GM19438 (cell line): ENCODE data around the gene LEUTX.
"Not testable (repeated sequence)": the region's sequence is repeated elsewhere in the genome, so short reads cannot be mapped to it uniquely, and the experiment has no call there.

Source experiments
- ATAC-seq: cut with Tn5 transposase; IDR thresholded peaks from one replicate; pipeline ENCODE4 v1.9.1; 2021; ENCODE audit warnings: low read depth; ENCODE audit not compliant: unreplicated experiment

Gene LEUTX

DNA sequence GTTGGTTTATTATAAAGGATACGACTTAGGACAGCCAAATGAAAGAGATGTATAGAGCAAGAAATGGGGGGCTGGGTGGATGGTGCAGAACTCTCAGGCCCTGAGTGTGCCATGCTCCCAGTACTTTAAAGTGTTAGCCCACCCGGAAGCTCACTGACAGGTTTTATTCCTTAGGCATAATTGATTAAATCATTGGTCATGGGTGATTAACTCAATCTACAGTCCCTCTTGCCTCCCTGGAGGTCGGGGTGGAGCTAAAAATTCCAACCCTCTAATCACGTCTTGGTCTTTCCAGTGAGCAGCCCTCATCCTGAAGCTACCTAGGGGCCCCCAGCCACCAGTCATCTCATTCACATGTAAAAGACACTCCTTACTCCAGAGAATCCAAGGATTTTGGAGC is 9.9 kb upstream of the LEUTX start:
- ATAC-seq, result no peak

DNA sequence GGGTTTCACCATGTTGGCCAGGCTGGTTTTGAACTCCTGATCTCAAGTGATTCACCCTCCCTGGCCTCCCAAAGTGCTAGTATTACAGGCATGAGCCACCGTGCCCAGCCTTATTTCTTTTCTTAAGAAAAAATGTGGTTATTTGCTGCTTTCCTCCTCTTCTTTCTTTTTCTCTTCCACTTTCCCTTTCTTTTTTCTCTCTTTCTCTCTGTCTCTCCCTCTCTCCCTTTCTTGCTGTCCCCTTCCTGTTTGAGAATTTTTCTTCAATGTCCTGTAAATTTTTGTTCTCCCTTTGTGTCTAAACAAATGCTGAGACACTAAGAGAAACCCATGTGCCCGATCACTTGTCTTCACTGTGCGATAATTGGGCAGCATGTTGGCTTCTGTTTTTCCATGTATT is 2.2 kb downstream of the LEUTX start:
- ATAC-seq, result no peak

DNA sequence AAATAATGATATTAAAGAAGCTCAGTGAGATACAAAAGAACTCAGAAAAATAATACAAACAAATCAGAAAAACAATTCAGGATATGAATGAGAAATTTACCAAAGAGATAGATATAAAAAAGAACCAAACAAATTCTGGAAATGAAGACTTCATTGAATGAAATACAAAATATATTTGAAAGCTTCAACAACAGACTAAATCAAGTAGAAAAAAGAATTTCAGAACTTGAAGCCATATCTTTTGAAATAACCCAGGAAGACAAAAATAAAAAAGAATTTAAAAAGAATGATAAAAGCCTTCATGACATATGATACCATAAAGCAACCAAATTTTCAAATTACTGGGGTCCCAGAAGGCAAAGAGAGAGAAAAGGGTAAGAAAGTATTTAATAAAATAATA is 9.6 kb downstream of the LEUTX start:
- ATAC-seq, result no peak

DNA sequence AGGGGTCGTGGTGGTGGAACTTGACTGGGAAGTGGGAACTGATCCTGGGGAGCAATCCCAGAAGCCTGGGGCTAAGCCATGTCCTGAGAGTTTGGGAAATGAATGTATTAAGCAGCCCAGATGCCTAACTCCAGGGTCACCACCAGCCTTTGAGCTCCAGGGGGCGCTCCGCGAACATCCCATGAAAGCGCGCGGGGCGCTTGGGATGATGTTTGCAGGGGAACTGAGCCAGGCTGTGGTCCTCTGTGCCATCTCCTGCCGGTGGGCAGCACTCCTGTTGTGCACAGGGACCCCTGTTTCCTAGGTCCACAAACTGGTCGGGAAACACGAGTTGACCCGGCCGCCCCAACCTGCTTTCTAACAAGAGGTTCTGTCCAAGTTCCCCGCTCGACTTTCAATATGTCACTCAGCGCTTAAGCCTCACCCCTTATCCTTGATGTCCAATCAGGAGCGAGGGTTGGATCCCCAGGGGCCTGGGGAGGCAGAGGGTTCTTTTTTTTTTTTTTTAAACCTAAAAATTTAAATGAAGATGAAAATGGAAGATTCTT is 14.4 kb downstream of the LEUTX start:
- no peak for ATAC-seq

DNA sequence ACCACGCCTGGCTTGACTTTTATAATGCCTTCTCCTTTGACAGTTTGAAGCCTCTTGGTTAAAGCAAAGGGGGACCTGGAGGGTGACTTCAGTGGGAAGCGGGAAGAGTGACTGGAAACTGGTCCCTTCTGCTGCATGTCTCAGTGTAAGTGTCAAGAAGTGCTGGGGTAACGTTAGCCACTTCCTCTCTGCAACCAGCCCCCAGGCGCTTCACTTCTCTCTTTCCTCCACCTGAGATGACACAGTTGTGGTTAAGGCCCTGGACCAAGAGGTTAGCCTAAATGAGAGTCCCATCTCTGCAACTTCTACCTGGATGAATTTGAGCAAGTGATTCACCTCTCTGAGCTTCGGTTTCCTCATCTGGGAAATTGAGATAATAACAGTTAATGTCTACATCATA is 16.3 kb downstream of the LEUTX start:
- no peak for ATAC-seq

DNA sequence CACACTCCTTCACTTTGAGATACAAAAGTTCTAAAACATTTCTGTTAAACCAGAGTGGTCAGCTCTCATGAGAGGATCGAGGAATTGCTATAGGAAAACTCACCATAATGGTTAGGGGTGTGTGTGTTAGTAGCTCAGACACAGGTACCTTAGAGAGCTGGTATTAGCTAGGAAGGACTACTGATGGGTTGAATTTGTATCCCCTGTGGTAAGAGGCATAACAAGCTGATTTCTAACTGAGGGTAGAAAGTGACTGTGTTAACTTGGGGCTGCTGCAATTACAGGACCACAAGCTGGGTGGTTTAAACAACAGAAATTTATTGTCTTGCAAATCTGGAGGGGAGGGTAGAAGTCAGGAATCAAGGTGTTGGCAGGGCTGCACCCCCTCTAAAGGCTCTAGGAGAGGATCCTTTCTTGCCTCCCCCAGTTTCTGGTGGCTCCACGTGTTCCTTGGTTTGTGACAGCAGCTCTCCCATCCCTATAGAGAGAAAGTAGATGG is 17.4 kb downstream of the LEUTX start:
- ATAC-seq, result no peak

DNA sequence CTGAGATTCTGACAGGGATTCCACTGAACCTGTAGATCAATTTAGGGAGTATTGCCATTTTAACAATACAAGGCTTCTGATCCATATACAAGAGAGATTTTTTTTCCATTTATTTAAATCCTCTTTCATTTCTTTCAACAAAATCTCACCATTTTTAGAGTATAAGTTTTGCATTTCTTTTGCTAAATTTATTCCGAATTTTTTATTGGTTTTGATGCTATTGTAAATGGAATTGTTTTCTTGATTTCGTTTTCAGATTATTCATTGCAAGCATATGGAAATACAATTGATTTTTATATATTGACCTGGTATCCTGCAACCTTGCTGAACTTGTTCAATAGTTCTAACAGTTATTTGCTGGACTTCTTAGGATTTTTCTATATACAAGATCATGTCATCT is 18.4 kb downstream of the LEUTX start:
- no peak for ATAC-seq

DNA sequence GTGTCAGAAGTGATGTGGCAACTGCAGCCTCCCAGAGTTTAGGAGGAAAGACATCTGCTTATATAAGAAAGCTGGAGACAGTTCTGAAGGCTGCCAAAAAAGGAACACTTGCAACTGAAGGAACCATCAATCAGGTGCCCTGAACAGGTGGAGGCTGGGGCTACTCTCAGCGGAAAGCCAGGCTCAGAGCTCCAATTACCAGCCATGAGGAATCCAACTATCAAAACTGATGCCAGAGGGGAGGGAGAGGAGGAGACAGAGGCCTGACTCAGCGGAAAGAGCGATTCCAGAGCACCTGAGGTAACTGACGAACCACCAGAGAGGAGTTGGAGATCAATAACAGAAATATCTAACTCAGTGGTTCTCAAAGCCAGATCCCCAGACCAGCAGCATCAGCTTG is 24.3 kb downstream of the LEUTX start:
- no peak for ATAC-seq

DNA sequence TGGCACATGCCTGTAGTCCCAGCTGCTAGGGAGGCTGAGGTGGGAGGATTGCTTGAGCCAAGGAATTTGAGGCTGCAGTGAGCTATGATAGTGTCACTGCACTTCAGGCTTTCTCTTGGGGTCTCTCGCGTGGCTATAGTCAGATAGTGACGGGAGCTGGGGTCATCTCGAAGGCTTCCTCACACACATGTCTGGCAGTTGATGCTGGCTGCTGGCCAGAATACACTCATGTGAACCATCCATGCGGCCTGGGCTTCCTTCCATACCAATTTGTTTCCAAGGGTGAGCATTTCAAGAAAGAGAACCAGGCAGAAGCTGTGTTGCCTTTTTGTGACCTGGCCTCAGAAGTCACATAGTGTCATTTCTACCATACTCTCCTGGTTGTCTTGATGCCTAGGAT is 26.4 kb downstream of the LEUTX start:
- ATAC-seq, result no peak

DNA sequence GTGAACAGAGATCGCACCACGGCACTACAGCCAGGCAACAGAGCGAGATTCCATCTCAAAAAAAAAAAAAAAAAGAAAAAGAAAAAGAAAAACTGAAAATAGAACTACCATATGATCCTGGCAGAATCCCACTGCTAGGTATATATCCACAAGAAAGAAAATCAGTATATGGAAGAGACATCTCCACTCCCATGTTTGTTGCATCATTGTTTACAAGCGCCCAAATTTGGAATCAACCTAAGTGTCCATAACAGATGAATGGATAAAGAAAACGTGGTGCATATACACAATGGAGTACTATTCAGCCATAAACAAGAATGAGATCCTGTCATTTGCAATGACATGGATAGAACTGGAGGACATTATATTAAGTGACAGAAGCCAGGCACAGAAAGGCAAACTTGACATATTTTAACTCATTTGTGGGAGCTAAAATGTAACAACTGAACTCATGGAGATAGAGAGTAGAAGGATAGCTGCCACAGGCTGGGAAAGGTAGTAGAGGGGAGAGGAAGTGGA is 29.3 kb downstream of the LEUTX start:
- ATAC-seq, result no peak

DNA sequence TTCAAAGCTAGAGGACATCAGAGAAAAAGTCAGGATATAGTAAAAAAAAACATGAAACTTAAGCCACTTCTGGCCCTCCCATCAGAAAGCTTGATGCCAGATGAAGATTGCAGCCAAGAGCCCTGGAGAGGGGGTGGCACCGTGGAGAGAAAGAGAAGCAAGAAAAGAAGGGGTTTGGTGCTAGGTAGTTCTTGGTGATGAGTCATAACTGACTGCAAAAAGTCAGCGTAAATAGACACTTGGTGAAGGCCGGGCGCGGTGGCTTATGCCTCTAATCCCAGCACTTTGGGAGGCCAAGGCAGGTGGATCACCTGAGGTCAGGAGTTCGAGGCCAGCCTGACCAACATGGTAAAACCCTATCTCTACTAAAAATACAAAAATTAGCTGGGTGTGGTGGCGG is 30.0 kb downstream of the LEUTX start:
- not testable (repeated sequence) for ATAC-seq

DNA sequence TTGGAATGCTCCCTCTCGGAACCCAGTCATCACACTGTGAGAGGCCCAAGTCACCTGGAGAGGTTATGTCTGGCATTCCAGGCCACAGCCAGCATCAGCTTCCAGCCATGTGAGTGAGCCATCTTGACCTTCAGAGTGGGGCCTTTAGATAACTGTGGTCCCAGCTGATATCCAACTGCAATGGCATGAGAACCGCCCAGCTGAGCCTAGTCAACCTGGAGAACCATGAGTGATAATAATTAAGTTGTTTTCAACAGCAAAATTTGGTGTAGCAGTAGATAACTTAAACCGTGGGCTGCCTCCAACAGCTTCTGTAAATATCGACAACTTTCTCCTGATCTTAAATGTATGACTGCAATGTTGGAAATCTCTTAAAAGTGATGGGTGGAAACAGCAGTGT is 30.7 kb downstream of the LEUTX start:
- ATAC-seq, result no peak

DNA sequence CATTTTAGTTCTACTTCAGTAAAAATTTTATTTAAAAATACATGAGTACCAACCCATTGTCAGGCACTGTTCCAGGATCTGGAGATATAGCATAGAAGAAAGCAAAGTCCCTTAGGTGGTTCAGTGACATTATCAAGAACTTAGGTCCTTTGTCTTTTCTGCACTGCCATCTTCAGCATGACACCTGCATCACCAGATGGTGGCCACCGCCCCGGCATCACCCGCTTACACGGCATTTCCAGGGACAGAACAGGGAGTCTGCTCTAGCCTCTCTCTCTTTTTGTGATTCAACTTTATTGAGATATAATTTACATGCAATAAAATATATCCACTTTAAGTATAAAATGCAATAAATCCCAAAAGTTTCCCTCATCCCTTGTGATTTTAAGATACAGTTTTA is 31.8 kb downstream of the LEUTX start:
- no peak for ATAC-seq

DNA sequence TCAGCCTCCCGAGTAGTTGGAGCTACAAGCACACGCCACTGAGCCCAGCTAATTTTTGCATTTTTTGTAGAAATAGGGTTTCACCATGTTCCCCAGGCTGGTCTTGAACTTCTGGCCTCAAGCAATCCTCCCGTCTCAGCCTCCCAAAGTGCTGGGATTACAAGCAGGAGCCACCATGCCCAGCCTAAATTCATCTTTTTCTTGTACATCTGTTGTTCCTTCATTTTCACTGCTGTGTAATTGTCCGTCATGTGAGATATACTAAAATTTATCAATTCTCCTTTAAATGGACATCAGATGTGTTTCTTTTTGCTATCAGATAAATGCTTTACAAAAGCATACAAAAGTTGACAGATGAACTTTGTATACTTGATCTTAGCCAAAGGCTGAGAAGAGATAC is 32.4 kb downstream of the LEUTX start:
- ATAC-seq, result no peak

DNA sequence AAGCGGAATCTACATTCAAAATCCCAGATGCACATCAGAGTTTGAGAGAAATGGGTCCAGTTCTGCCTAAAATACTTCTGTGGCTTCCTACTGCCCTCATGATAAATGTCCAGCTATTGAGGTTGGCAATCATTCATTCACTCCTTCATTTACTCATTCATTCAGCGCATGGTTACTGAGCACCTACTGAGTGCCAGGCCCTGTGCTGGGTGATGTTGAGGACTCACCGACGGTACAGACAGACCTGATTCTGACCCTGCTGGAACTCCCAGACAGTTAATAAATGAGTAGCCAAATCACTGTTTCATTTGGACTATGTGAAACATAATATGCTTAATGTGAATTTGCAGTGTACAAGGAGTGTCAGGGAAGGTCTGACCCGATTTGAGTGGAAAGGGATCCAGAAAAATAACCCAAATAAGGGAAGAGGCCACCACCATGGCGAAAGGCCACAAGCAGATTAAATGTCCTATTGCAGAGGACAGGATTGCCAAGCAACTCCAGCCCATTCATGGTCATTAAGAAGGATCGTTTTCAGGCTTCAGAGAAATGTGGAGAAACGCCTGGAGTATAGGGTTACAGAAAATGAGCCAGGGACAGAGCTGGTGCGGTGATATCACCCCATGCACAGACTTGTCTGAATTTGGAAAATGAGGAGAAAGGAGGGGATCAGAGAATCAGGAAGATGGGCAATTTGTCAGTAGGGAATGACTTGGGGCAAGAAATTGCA is 34.8 kb downstream of the LEUTX start:
- no peak for ATAC-seq

DNA sequence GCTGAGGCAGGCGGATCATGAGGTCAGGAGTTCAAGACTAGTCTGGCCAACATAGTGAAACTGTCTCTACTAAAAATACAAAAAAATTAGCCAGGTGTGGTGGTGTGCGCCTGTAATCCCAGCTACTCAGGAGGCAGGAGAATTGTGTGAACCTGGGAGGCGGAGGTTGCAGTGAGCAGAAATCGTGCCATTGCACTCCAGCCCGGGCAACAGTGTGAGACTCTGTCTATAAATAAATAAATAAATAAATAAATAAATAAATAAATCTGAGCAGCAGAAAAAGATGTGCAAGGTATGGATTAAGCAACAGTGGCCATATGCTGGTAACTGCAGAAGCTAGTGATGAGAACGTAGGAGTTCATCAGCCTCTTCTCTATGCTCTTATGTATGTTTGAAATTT is 35.5 kb downstream of the LEUTX start:
- ATAC-seq, result not testable (repeated sequence)

DNA sequence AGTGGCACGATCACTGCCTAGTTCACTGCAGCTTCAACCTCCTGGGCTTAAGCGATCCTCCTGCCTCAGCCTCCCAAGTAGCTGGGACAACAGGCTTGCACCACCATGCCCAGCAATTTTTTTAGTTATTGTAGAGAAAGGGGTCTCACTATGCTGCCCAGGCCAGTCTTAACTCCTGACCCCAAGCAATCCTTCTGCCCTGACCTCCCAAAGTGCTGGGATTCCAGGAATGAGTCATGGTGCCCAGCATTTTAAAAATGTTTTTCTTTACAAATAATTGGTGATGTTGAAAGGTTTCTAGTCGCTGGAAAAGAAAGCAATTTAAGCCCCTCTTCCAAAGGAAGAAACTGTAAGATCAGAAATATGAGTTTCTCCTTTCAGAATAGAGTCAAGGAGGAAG is 35.9 kb downstream of the LEUTX start:
- no peak for ATAC-seq

DNA sequence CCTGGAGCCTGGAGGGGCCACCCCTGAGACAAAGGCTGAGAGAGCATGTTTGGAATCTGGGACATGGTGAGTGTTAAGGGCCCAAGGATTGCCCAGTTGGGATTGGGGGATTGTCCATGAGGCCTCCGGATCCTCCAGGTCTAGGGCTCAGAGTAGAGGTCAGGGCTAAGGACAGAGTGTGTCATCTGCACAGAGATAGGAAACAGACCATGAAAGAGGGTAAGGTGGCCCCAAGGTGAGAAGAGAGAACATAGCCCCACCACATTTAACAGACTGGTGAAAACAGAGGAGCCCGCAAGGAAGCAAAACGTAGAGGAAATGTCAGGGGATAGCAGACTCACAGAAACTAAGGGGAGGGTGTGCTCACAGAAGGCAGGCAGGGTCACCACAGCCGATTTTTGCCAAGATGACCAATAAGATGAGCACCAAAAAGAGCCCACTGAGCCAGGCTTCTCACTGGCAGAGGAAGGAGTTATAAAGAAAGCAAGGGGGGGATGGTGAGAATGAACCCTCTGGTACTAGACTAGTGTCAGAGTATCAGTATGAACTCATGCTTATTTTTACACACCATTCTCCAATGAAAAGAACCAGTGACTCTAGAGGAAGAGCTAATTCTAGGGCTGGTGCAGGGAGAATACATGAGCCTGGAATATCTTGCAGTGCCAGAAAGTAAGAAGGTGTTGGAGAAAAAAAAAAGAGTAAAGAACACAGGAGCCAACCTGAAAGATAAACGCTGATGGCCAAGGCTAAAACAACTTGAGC is 37.8 kb downstream of the LEUTX start:
- ATAC-seq, result no peak

DNA sequence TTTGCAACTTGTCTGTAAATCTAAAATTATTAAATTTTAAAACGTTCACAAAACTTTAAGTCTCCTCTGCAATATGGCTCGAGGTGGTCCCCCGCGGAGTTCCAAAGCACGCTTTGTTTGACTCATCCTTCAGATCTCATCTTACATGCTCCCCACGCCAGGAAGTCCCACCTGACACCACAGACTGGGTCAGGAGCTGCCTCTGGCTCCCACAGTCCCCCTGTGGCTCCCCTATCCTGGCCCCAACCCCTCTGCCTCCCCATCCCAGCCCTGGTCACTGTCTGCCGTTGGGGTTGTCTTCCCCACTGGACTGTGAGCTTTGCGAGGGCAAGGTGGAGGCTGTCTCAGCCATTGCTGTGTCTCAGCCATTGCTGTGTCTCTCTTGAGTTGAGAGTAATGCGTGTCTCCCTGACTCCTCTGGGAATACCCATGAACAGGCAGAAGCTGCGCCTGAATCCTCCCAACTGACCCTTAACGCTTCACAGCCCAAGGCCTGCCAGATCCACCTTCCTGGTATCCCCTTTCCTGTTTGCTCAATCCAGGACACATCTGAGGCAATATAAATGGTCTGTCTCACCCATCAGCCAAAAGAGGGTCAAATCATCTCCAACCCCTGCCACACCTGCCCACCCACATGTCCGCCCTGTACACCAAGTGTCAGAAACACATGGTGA is 39.4 kb downstream of the LEUTX start:
- no peak for ATAC-seq

DNA sequence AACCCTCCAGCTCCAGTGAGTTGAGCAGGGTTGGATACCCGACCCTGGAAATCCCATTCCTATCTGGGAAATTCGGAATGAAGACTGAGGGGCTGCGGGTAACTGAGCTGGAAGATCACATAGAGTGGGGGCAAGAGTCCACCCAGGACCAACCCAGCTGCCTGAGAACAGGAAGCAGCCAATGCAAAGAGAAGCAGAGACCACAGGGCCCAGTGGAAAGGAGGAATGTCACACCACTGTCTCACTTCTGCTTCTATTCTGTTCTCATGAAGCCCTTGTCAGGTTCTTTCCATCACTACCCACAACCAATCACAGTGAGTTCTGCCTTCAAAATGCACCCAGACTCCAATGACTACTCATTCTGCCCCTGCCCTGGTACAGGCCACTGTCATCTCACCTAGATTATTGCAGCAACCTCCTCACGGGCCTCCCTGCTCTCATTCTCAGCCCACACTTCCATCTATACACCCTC is 40.0 kb downstream of the LEUTX start:
- ATAC-seq, result no peak

DNA sequence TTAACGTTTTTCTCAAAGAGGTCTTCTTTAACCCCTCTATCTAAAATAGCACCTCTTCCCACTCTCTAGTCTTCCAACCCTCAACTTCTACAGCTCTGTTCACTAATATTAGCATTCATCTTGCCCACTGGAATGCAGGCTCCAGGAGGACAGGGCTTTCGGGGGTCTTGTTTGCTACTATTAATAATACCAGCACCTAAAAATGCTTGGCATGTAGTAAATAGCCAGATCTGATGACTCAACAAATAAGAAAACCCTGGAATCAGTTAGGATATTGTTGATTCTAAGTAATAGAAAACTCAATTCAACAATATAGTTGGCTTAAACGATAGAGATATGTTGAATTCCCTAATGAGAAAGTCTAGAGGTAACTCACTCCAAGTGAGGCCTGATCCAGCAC is 41.1 kb downstream of the LEUTX start:
- no peak for ATAC-seq
